Activated CD4-positive, alpha-beta memory T cell treated with anti-CD3 and anti-CD28 coated beads for 36 hours (primary cell): ENCODE results near the gene FA2H. TPM values are rescaled to one million over a fixed set of nuclear protein-coding genes. Genes with fewer than 3 reads are reported as not detected.

Experiments
- CTCF ChIA-PET: fragments of 350-600 bp; sonication (Branson Sonifier 250); formaldehyde crosslinking; loops from one replicate; lab custom pipeline; 2021; ENCODE audit warnings: antibody characterized with exemption, inconsistent platforms; lab: Charles Lee
- POLR2A ChIA-PET: fragments of 350-600 bp; sonication (Branson Sonifier 250); formaldehyde crosslinking; loops from one replicate; lab custom pipeline; 2021; ENCODE audit warnings: antibody characterized with exemption; lab: Charles Lee
- DNase-seq: peaks from one replicate; pipeline ENCODE4 v3.0.0-alpha.2; 2020
- H3K27ac Mint-ChIP-seq: one replicate; pipeline ENCODE4 v1.8.0; 2021; ENCODE audit warnings: mixed read lengths
- H3K27me3 Mint-ChIP-seq: one replicate; pipeline ENCODE4 v1.8.0; 2021; ENCODE audit warnings: mixed read lengths
- H3K36me3 Mint-ChIP-seq: one replicate; pipeline ENCODE4 v1.8.0; 2021; ENCODE audit warnings: mixed read lengths
- H3K4me1 Mint-ChIP-seq: one replicate; pipeline ENCODE4 v1.8.0; 2021; ENCODE audit warnings: low read depth, mixed read lengths
- H3K4me3 Mint-ChIP-seq: one replicate; pipeline ENCODE4 v1.8.0; 2021; ENCODE audit warnings: mild to moderate bottlenecking, mixed read lengths
- H3K9me3 Mint-ChIP-seq: one replicate; pipeline ENCODE4 v1.8.0; 2021; ENCODE audit warnings: mixed read lengths
- intact Hi-C: fragments of 100-400 bp; cut with micrococcal nuclease; formaldehyde crosslinking; loops from one replicate; pipeline ENCODE4 v1.15.1; 2023
- total RNA-seq, 2 experiments: library from RNA; stranded (reverse); gene quantifications; one replicate each; pipeline ENCODE4 v1.2.3, GENCODE V29; 2021

The FA2H gene
- total RNA-seq, 2 experiments from 2014 or later = 0.22 TPM; not detected in 1

DNA sequence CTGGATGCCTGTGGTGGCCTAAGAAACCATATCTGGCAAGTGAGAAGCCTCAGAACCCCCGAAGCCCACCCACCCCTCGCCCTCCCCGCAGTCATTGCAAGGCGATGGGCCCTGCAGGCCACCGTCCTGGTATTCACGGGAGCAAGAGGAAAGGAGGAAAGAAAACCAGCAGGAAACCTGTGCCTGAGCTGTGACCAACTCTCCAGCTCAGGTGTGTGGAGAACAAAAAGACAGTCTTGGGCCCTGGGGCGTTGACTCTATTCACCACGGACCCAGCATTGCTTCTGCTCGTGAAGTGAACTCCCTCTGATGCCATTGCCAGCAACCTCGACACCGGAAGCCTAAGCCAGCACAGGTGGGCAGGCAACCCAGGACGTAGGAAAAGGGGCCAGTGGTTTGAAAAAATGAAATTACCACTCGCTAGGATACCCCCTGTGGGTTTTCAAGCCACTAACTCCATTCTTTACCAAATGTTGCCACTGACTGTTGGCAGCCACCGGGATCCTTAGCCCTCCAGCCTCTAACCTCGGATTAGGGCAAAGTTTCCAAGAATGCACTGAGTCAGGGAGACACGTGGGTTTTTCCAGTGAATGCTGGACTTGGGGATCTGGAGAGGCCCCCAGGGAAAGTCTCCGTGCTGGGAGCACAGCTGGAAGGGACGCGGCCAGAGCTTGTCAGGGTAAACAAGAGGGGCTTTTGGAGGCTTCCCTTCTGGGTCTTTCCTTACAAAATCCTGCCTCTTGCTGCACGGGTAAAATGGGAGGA is 25.1 kb downstream of the FA2H start:
- POLR2A ChIA-PET = no interaction called here
- H3K4me3 Mint-ChIP-seq = no peak overlapping the region

DNA sequence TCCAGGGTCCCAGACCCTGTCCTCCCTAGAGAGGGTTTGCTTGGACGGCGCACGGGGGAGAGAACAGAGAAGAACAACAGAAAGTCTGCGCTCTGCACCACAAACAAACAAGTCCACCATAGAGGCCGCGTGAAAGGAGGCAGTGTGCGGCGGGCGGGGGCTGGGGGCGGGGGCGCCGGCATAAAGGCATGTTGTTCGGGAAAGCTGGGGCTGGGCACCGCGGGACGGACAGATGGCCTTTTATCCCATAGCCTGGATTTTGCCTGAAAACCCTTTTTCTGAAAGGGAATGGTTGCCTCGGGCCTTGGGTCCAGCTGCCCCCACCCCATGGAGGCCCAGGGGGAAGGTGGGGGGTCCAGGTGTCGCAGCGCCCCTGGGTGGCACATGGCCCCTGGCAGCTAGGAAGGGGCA is 26.0 kb downstream of the FA2H start:
- Mint-ChIP-seq H3K4me1 (no peaks in the 10 kb centered on the region), H3K9me3 (no peaks in the 10 kb centered on the region), H3K27me3 (no peaks in the 10 kb centered on the region), H3K4me3 (no peak overlapping the region), H3K36me3 (no peaks in the 10 kb centered on the region), H3K27ac (no peak overlapping the region)
- DNase-seq = no peak
- ChIA-PET CTCF (no interaction called here), POLR2A (no interaction called here)
- intact Hi-C loops = no loop called here

More for the DNA sequence above, 25.1 kb downstream of the FA2H start:
- no peak overlapping the region for H3K27ac Mint-ChIP-seq
- intact Hi-C loops = no loop called here
- no peaks in the 10 kb centered on the region for H3K9me3 Mint-ChIP-seq
- H3K4me1 Mint-ChIP-seq = no peaks in the 10 kb centered on the region
- H3K27me3 Mint-ChIP-seq = no peaks in the 10 kb centered on the region
- no peaks in the 10 kb centered on the region for H3K36me3 Mint-ChIP-seq
- DNase-seq = no peak
- CTCF ChIA-PET = no interaction called here

DNA sequence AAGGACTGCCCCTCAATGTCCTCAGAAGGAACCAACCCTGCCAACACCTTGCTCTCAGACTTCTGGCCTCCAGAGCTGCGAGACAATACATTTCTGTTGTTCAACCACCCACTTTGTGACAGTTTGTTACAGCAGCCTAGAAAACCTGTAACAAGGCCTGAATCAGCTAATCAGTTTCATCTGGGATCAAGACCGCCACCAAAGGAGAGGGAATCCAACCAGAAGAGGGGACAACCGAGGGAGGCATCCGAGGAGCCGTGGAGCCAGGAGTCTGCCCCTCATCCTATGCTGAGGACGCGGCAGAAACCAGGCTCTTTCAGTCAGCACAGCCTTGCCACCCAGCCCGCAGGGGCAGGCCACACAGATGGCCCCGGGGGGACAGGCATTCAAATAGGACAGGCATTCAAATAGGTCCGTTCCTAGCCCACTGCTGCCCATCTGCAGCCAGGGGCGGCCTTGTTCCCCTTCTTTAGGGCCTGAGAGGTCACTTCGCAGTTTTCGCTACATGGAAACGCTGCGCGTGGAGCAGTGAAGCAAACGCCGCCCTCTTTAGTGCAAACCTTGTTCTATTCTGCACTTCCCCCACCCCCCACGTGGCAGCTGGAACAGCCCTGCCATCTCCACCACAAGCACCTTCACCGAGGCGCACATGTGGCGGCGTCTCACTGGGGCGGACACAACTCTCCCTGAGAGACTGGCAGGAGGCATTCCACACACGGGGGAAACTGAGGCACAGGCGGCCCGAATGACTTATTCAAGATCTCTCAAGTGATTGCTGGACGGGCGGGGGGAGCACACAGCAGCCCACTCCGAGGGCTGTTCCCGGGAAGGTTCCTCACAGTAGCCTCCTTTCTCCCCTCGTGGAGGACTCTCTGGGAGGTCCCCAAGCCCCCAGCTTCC is 26.7 kb downstream of the FA2H start:
- intact Hi-C loops = no loop called here
- Mint-ChIP-seq H3K4me3 (no peak overlapping the region), H3K4me1 (no peaks in the 10 kb centered on the region), H3K27ac (no peak overlapping the region), H3K36me3 (no peaks in the 10 kb centered on the region), H3K9me3 (no peaks in the 10 kb centered on the region), H3K27me3 (no peaks in the 10 kb centered on the region)
- ChIA-PET CTCF (no interaction called here), POLR2A (no interaction called here)
- no peak for DNase-seq

DNA sequence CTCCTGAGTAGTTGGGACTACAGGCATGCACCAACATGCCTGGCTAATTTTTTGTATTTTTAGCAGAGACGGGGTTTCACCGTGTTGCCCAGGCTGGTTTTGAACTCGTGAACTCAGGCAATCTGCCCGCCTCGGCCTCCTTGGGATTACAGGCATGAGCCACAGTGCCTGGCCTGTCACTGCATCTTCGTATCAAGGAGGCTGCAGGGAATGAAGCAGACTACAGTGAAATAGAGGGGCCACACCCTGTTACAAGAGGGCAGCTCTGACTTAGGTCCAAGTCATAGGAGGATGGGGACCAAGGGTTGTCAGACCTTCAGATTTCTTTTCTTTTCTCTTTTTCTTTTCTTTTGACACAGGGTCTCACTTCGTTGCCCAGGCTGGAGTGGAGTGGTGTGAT is 28.7 kb downstream of the FA2H start:
- Mint-ChIP-seq H3K9me3 (no peaks in the 10 kb centered on the region), H3K4me1 (no peaks in the 10 kb centered on the region), H3K27me3 (no peaks in the 10 kb centered on the region), H3K36me3 (no peaks in the 10 kb centered on the region), H3K4me3 (no peak overlapping the region), H3K27ac (no peak overlapping the region)
- ChIA-PET POLR2A (no interaction called here), CTCF (no interaction called here)
- no peak for DNase-seq
- intact Hi-C loops = no loop called here

DNA sequence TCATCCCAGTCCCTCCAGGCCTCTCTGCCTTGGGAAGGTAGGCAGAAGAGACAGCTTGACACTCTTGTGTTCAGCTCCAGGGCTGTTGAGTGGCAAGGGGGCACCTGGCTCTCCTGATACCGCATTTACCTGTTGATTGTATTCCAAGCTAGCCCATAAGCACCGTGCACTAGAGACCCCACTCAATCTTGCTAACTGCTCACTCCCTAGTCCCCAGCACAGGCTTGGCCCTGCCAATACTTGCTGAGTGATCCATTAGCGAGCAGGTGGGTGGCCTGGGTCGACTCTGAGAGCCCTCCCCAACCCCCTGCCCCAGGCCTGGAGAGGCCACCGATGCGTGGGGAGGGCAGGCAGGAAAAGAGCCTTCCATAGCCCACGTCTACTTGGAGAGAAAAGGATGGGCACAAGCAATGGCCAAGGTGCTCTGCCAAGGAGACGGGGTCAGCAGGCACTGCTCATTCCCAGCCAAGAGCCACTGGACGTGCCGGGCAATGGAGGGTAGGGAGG is 29.5 kb downstream of the FA2H start:
- Mint-ChIP-seq H3K27ac (no peak overlapping the region), H3K36me3 (no peaks in the 10 kb centered on the region), H3K4me1 (no peaks in the 10 kb centered on the region), H3K4me3 (no peak overlapping the region), H3K9me3 (no peaks in the 10 kb centered on the region), H3K27me3 (no peaks in the 10 kb centered on the region)
- no peak for DNase-seq
- intact Hi-C loops = no loop called here
- ChIA-PET CTCF (no interaction called here), POLR2A (no interaction called here)

DNA sequence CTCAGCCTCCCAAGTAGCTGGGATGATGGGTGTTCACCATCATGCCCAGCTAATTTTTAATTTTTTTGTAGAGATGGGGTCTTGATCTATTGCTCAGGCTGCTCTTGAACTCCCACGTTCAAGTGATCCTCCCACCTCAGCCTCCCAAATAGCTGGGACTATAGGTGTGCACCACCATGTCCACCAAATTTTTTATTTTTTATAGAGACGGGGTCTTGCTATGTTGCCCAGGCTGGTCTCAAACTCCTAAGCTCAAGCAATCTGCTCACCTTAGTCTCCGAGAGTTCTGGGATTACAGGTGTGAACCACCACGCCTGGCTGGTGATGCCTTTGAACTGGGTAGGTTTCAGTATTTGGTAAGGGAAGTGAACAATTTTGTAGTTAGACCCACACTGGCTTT is 30.1 kb downstream of the FA2H start:
- Mint-ChIP-seq H3K4me3 (no peak overlapping the region), H3K4me1 (no peaks in the 10 kb centered on the region), H3K9me3 (no peaks in the 10 kb centered on the region), H3K27ac (no peak overlapping the region), H3K36me3 (no peaks in the 10 kb centered on the region), H3K27me3 (peaks cover 3% of the 10 kb centered on the region)
- CTCF ChIA-PET = no interaction called here
- POLR2A ChIA-PET = no interaction called here
- no peak for DNase-seq
- intact Hi-C loops = no loop called here

DNA sequence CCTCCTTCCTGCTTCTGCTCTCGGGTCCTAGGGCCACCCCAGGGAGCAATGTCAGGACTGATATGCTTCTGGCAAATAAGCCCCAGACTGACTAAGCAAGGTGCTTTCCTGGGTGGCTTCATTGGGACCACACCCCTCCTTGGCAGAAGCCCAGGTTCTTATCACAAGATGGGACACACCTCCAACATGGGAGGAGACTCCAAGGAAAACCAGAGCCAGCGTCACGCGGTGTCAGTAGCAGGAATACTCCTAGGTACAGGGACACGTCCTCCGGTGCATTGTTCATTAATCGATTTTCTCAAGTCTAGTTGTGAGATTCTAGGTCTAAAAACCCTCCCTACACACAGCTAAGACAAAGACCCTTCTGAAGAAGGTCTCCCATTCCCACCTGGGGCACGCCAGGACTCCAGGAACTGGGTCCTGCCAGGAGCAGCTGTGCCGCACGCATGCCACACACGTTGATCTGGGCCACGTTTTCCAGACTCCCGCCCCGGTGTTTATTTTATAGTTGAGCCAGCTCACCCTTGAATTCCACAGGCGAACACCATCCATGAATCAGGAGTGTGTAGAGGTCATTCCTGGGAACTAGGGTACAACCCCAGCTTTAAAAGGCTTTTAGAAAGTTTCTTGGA is 30.8 kb downstream of the FA2H start:
- DNase-seq = no peak
- POLR2A ChIA-PET = interaction anchor here (0.7 kb wide), 1 partner anchor 224 kb away, joined by 4 read pairs; no protein-coding TSS in a partner anchor
- intact Hi-C loops = no loop called here
- peaks cover 3% of the 10 kb centered on the region for H3K27me3 Mint-ChIP-seq
- H3K36me3 Mint-ChIP-seq = no peaks in the 10 kb centered on the region
- CTCF ChIA-PET = no interaction called here
- no peaks in the 10 kb centered on the region for H3K4me1 Mint-ChIP-seq
- no peak overlapping the region for H3K4me3 Mint-ChIP-seq
- no peaks in the 10 kb centered on the region for H3K9me3 Mint-ChIP-seq
- no peak overlapping the region for H3K27ac Mint-ChIP-seq

DNA sequence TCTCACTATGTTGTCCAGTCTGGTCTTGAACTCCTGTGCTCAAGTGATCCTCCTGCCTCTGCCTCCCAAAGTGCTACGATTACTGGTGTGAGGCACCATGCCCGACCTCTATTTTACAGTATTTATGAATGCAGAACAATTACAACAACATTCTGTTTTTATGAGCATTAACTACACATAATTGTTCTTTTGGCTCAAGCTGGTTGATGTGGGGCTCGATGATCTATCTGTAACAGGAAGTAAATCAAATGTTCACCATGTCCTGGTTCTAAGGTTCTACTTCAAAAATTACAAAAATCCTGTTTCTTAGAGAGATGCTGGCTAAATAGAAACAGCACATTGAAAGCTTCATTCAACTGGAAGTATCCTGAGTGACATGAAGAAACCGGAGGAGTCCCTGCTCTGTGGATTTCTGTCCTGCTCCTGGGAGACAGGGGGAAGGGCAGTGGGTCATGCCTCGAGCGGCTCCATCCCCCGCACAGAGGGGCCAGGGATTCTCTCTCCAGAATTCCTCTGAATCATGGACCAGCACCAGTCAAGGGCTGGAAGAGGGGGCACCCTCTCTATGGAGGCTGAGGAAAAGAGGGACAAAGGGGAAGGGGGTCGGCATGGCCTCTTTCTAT is 31.5 kb downstream of the FA2H start:
- ChIA-PET CTCF (no interaction called here), POLR2A (no interaction called here)
- Mint-ChIP-seq H3K27ac (no peak overlapping the region), H3K9me3 (no peaks in the 10 kb centered on the region), H3K4me1 (no peaks in the 10 kb centered on the region), H3K36me3 (no peaks in the 10 kb centered on the region), H3K27me3 (peaks cover 3% of the 10 kb centered on the region), H3K4me3 (no peak overlapping the region)
- no peak for DNase-seq
- intact Hi-C loops = no loop called here

DNA sequence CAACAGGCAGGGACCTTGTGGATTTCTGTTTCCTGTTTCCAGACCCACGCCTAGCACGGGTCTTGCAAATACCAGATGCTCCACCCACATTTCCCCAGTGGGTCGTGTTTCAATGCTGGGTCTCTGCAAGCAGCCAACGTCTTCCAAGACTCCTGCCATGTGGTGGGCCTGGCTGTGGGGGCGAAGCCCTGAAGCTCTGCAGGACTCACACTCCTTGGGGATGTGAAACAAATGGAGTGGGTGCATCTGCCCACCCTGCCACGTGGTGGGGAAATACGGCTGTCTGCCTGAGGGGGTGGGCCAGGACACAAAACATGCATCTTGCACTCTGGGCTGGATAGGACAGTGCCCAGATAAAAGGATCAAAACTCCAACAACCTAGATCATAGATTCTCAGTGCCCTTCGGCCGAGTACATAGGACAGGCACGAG is 32.6 kb downstream of the FA2H start:
- ChIA-PET CTCF (no interaction called here), POLR2A (no interaction called here)
- no peak overlapping the region for H3K4me3 Mint-ChIP-seq
- no peak for DNase-seq
- H3K4me1 Mint-ChIP-seq = no peaks in the 10 kb centered on the region
- H3K27ac Mint-ChIP-seq = no peak overlapping the region
- H3K36me3 Mint-ChIP-seq = no peaks in the 10 kb centered on the region
- peaks cover 3% of the 10 kb centered on the region for H3K27me3 Mint-ChIP-seq
- no peaks in the 10 kb centered on the region for H3K9me3 Mint-ChIP-seq
- intact Hi-C loops = no loop called here

DNA sequence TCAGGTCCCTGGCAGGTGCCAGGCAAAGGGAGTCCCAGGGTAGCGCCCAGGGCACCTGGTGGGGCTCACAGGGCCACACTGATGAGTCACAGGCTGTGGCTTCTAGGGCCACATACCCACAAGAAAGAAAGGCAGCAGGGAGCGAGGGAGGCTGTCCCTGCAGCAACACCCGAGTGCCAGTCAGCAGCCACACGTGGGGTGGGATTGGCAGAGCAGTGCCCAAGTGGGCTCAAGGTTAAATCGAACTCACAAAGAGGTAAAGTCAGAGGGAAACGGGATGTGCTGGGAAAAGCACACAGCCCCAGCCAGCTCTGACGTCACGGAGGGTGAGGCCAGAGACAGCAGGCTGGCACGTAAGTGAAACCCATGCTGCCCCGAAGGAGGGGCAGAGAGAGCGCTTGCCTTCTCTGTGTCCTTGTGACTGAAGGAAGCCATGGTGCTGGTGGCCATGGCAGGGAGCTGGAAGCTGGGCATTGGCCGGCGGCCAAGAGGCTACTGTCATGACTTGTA is 33.8 kb downstream of the FA2H start:
- Mint-ChIP-seq H3K4me3 (no peak overlapping the region), H3K27me3 (peaks cover 3% of the 10 kb centered on the region), H3K4me1 (no peaks in the 10 kb centered on the region), H3K27ac (no peak overlapping the region), H3K9me3 (no peaks in the 10 kb centered on the region), H3K36me3 (no peaks in the 10 kb centered on the region)
- ChIA-PET POLR2A (no interaction called here), CTCF (no interaction called here)
- DNase-seq = no peak
- intact Hi-C loops = no loop called here

DNA sequence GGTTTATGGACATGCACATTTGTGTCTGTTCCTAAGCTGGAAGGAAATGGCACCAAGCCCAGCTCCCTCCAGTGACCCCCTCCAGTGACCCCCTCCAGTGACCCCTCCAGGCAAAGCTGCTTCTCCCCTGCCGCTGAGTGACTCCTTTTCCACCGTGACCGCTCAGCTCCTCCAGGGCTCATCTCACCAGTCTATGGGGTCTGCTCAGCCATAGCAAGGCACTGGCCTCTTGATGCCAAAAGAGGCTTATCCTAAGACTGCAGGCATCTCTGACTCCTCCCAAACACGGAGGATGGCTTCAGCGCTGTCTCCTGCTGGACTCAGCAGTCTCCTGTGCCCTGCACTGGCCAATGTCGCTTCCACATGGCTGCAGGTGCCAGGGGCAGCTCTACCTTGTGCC is 35.3 kb downstream of the FA2H start:
- no peaks in the 10 kb centered on the region for H3K36me3 Mint-ChIP-seq
- H3K27ac Mint-ChIP-seq = no peak overlapping the region
- DNase-seq = no peak
- intact Hi-C loops = loop anchor here (10.0 kb wide), 1 partner anchor 216 kb away; no protein-coding TSS in a partner anchor
- ChIA-PET POLR2A (no interaction called here), CTCF (interaction anchor here (1.3 kb wide), 1 partner anchor 13 kb away, joined by 3 read pairs; no protein-coding TSS in a partner anchor)
- H3K9me3 Mint-ChIP-seq = no peaks in the 10 kb centered on the region
- H3K4me1 Mint-ChIP-seq = no peaks in the 10 kb centered on the region
- no peak overlapping the region for H3K4me3 Mint-ChIP-seq
- peaks cover 4% of the 10 kb centered on the region for H3K27me3 Mint-ChIP-seq
